Psoas muscle (tissue), 8 donors: ENCODE measurements around the gene EIF1AX. TPM values are rescaled to one million over a fixed set of nuclear protein-coding genes. Genes with fewer than 3 reads are reported as not detected.

Source experiments
- ATAC-seq, 4 donors: fragments of 200-7000 bp; cut with Tn5 transposase; one replicate each; pipeline ENCODE4 v1.9.1; 2020; ENCODE audit warnings: moderate library complexity in 3 of 4, mild to moderate bottlenecking in 2 of 4
- DNase-seq, 2 donors: peaks; one replicate each; pipeline ENCODE4 v3.0.0-alpha.2; 2020
- H3K27ac ChIP-seq: fragments of 200-600 bp; one replicate; pipeline ENCODE4 v1.8.0; 2022
- H3K27me3 ChIP-seq, 3 donors: fragments of 200-600 bp in 1 of 3; one replicate each; pipeline versions ENCODE4 v1.6.1 to v1.8.0; 2013 to 2022; ENCODE audit warnings: low read length in 2 of 3, mild to moderate bottlenecking in 2 of 3, moderate library complexity in 1 of 3; ENCODE audit not compliant: insufficient read depth in 3 of 3
- H3K36me3 ChIP-seq, 2 donors: fragments of 200-600 bp in 1 of 2; one replicate each; pipeline versions ENCODE4 v1.6.1 to v1.8.0; 2013 to 2022; ENCODE audit warnings: low read depth in 1 of 2, mild to moderate bottlenecking in 1 of 2, moderate library complexity in 1 of 2; ENCODE audit not compliant: insufficient read depth in 1 of 2
- H3K4me1 ChIP-seq: fragments of 200-600 bp; one replicate; pipeline ENCODE4 v1.8.0; 2022
- H3K4me3 ChIP-seq: fragments of 200-600 bp; one replicate; pipeline ENCODE4 v1.8.0; 2022; ENCODE audit warnings: mild to moderate bottlenecking
- H3K9me3 ChIP-seq: fragments of 200-600 bp; one replicate; pipeline ENCODE4 v1.8.0; 2022
- CTCF ChIP-seq: fragments of 200-600 bp; IDR thresholded peaks from one replicate; pipeline ENCODE4 v1.8.0; 2022; ENCODE audit warnings: antibody characterized with exemption
- WGBS, 3 donors: extraction: QIAGEN DNeasy Blood & Tissue Kit; methylation state at CpG; one replicate each; pipeline versions ENCODE4 v1.1.6 to v1.1.7; 2013; 5-methylcytosine and 5-hydroxymethylcytosine counted together
- intact Hi-C, 2 donors: fragments of 100-400 bp; cut with DNase I; formaldehyde crosslinking; loops; one replicate each; pipeline versions ENCODE4 v1.11.0 to v1.14.2; 2022
- polyA plus RNA-seq, 3 donors: library from polyadenylated mRNA; stranded (reverse); fragments of 200-250 nt; gene quantifications; one replicate each; pipeline ENCODE4 v1.2.3, GENCODE V29; 2013
- total RNA-seq, 4 donors: library from RNA; stranded (reverse); fragmentation: NEBNext Ultra II Directional in 2 of 4; extraction: Animal tissue kit (Norgen Biotek cat#: 25700) in 2 of 4; gene quantifications; one replicate each; pipeline versions ENCODE4 v1.2.1 to v1.2.4, GENCODE V29; 2021 to 2023
- donor health status: healthy with polysubstance abuse.
- donor health status: DM: no; HTN: no; CAD: no; lungs with moderate emphysema.
- donor health status: Bipolar disorder and iron deficiency.
- donor health status: healthy.
- donor health status: DM: yes; HTN: yes; CAD: no.
- donor health status: DM: no; HTN: no; CAD: no.
- donor health status: DM: no; HTN: no; CAD: no.
- donor health status: DM: yes; HTN: yes; CAD: no.

Gene EIF1AX
- total and polyA plus RNA-seq, 7 donors, result 67.3 to 176 (median 129) TPM

GRCh38 chrX:20089845-20090244 lies 51.8 kb downstream of the EIF1AX start:
- TF ChIP-seq CTCF, result no peak
- Histone ChIP-seq H3K36me3 (no peaks in the 10 kb centered on the region), H3K27me3 (no peaks in the 10 kb centered on the region), H3K27ac (no peak overlapping the region), H3K4me1 (no peaks in the 10 kb centered on the region), H3K9me3 (no peaks in the 10 kb centered on the region), H3K4me3 (no peak overlapping the region)
- no peak for DNase-seq
- intact Hi-C loops, result no loop called here
- 52 to 58% (median 55%) methylated on average over 6 of the region's 6 CpGs for WGBS, 3 donors
- no peak for ATAC-seq

GRCh38 chrX:20080277-20080676 lies 61.4 kb downstream of the EIF1AX start:
- ATAC-seq, result no peak
- intact Hi-C loops, result no loop called here
- Histone ChIP-seq H3K36me3 (no peaks in the 10 kb centered on the region), H3K9me3 (no peaks in the 10 kb centered on the region), H3K27me3 (peaks cover 0 to 8% (median 0%) of the 10 kb centered on the region in 3 donors), H3K27ac (no peak overlapping the region), H3K4me1 (no peaks in the 10 kb centered on the region), H3K4me3 (no peak overlapping the region)
- TF ChIP-seq CTCF, result no peak
- no peak for DNase-seq
- whole genome bisulfite sequencing, 3 donors, result 80 to 96% (median 90%) methylated on average over 1 of the region's 1 CpG

Other genes starting within 250 kb of the EIF1AX start
- gene BCLAF3, start 150.8 kb downstream of the EIF1AX start, total RNA-seq, result 1 to 10 TPM; 6.2 to 8.2 (median 7.0) TPM
- gene BCLAF3, start 150.8 kb downstream of the EIF1AX start, polyA plus RNA-seq, result 1 to 10 TPM; 1.7 to 3.7 (median 2.7) TPM
- 1 to 10 TPM in 1 of 4 donors, under 1 TPM in 2, not detected in 1; 0.32 to 1.2 (median 0.48) TPM for gene MAP7D2, start 24.9 kb downstream of the EIF1AX start, total RNA-seq
- under 1 TPM; 0.07 to 0.55 (median 0.43) TPM for gene MAP7D2, start 24.9 kb downstream of the EIF1AX start, polyA plus RNA-seq
- gene RPS6KA3, start 125.1 kb upstream of the EIF1AX start, total RNA-seq, result 10 to 100 TPM; 56.4 to 91.9 (median 77.2) TPM
- 10 to 100 TPM; 35.4 to 82.8 (median 39.1) TPM for gene RPS6KA3, start 125.1 kb upstream of the EIF1AX start, polyA plus RNA-seq